ENCODE results near the gene SURF2.

DNA sequence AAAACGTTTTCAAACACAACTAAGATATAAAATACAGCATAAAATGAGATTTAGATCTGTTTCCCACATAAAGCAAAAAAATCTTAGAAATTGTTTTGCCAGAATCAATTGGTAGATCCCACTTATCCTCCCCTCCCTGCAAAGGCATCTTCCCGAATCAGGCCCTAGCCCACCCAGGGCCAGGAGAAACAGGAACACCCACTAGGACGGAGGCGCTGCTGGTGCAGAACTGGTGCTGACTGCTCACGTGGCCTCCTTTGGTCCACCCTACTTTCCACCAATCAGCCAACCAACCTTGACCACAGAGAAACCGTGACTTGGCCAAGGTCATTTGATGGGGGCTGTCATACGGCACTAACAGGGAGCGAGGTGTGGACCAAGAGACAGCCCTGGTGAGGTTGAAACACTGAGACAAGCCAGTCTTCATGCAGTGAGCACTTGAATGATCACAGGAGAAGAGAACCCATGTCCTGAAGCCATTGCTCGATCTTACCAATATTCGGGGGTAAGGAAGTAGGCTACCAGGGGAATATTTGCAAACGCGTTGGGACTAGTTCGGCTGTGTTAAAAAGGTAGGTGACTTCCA, 5.2 kb downstream of the SURF2 start:
- TF ChIP-seq CTCF (IDR thresholded peaks at IDR 0.05), result no peak
- TF ChIP-seq POLR2A (IDR thresholded peaks at IDR 0.05), result no peak
